GM20000 (cell line): Measurements from ENCODE around the gene PAK1IP1.
"Not testable (repeated sequence)": the region's sequence is repeated elsewhere in the genome, so short reads cannot be mapped to it uniquely, and the experiment has no call there.

ENCODE experiments used
- DNase-seq: peaks from one replicate; pipeline ENCODE4 v3.0.0; 2012; ENCODE audit warnings: low spot score
- CTCF ChIP-seq: IDR thresholded peaks from 2 replicates; pipeline ENCODE4 v1.5.1; 2012; ENCODE audit warnings: mild to moderate bottlenecking, control low read depth; ENCODE audit errors: extremely low read depth, missing control alignments

The PAK1IP1 gene

GRCh38 chr6:10733151-10733715 is 38.5 kb downstream of the PAK1IP1 start:
- DNase-seq: no peak
- TF ChIP-seq CTCF: no peak

GRCh38 chr6:10733863-10734262 is 39.1 kb downstream of the PAK1IP1 start:
- DNase-seq: no peak
- TF ChIP-seq CTCF: no peak

GRCh38 chr6:10736731-10737130 is 42.0 kb downstream of the PAK1IP1 start:
- no peak for TF ChIP-seq CTCF
- DNase-seq: no peak

GRCh38 chr6:10740061-10740460 is 45.3 kb downstream of the PAK1IP1 start:
- TF ChIP-seq CTCF: no peak

GRCh38 chr6:10741643-10742042 is 46.9 kb downstream of the PAK1IP1 start:
- DNase-seq: not testable (repeated sequence)

More at GRCh38 chr6:10740061-10740460, 45.3 kb downstream of the PAK1IP1 start:
- DNase-seq: no peak

- TF ChIP-seq CTCF: no peak
- no peak for DNase-seq
Observed at GRCh38 chr6:10742251-10742650, 47.5 kb downstream of the PAK1IP1 start.

GRCh38 chr6:10743515-10743914 is 48.7 kb downstream of the PAK1IP1 start:
- no peak for TF ChIP-seq CTCF
- DNase-seq: no peak

- no peak for TF ChIP-seq CTCF
Observed at GRCh38 chr6:10745116-10745515, 50.3 kb downstream of the PAK1IP1 start.

More at GRCh38 chr6:10745116-10745515, 50.3 kb downstream of the PAK1IP1 start:
- DNase-seq: no peak
